Esophagus muscularis mucosa (tissue), 3 donors: ENCODE measurements around the gene LRRC37A3.

Experiments used
- EP300 ChIP-seq: sonication (generic); formaldehyde crosslinking; IDR thresholded peaks from one replicate; pipeline ENCODE4 v1.6.1; 2017; ENCODE audit warnings: antibody characterized with exemption
- TF ChIP-seq, protein P1 (sequence below), 3 experiments: fragments of 200-600 bp in 2 of 3; fragments of 450-650 bp in 1 of 3; sonication (generic) in 2 of 3; IDR thresholded peaks; one replicate each; pipeline ENCODE4 v1.5.1; 2017 to 2019; ENCODE audit warnings: antibody characterized with exemption in 3 of 3, mild to moderate bottlenecking in 2 of 3, moderate library complexity in 1 of 3

DNA sequence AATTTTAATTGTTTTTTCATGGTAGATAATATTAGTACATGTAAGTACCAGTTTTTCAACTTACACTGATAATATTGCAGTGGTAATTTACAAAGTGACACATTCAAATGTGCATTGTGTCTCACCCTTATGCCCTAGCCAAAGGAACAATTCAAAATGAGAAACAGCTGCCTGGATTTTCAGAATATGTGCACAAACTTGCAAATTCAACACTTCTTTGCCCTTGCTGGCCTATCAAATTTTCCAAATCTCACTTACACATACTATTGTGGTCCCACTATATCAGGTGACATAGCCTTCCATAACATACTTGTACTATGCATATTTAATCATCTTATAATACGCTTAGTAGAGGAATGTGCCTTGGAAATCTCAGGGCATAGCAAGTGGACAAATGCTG is 32.6 kb upstream of the LRRC37A3 start:
- TF ChIP-seq, protein P1, sequence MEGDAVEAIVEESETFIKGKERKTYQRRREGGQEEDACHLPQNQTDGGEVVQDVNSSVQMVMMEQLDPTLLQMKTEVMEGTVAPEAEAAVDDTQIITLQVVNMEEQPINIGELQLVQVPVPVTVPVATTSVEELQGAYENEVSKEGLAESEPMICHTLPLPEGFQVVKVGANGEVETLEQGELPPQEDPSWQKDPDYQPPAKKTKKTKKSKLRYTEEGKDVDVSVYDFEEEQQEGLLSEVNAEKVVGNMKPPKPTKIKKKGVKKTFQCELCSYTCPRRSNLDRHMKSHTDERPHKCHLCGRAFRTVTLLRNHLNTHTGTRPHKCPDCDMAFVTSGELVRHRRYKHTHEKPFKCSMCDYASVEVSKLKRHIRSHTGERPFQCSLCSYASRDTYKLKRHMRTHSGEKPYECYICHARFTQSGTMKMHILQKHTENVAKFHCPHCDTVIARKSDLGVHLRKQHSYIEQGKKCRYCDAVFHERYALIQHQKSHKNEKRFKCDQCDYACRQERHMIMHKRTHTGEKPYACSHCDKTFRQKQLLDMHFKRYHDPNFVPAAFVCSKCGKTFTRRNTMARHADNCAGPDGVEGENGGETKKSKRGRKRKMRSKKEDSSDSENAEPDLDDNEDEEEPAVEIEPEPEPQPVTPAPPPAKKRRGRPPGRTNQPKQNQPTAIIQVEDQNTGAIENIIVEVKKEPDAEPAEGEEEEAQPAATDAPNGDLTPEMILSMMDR (IDR thresholded peaks at IDR 0.05), result no peak
- no peak for TF ChIP-seq EP300
